SU-DHL-6 (cell line): ENCODE measurements around the gene TAF15.

ENCODE experiments used
- EZH2phosphoT487 ChIP-seq: fragments of 200-600 bp; sonication (generic), shearing (Covaris generic); conservative IDR thresholded peaks from 2 replicates; pipeline ENCODE4 v1.6.1; 2018; ENCODE audit warnings: mild to moderate bottlenecking, antibody characterized with exemption, low read length, moderate library complexity, mixed read lengths
- TF ChIP-seq, protein P1 (sequence below): fragments of 200-600 bp; sonication (generic); IDR thresholded peaks from one replicate; pipeline ENCODE4 v1.5.1; 2017; ENCODE audit warnings: antibody characterized with exemption, mild to moderate bottlenecking, low read length, moderate library complexity; ENCODE audit not compliant: insufficient read depth, poor library complexity, severe bottlenecking

DNA sequence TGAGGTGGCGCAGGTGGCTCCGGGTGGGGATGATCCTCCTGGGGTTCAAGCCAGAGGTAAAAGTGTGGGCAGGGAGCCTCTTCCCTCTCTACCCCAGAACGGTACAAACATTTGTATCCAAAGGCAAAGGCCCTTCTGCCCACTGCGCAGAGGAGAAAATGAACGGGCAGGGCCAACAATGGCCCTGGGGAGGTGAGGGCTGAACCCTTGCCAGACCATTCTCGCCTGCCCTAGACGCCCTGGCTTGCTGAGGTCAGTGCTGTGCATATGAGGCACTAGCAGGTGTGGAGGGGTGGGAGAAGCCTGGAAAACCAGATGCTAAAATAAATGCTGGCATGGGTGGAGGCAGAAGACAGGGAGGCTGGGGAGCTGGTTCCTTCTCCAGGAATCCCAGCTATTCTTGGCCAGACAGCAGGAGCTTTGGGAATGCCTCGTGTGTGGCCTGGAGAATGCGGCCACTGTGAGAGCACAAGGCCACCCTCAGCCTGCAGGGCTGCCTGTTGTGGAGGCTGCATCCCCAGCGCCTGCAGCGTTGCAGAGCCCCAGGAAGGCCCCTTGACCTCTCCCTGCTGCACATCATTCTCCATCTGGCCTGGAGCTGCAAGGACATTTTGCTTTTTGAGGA is 44.1 kb upstream of the TAF15 start:
- TF ChIP-seq, protein P1, sequence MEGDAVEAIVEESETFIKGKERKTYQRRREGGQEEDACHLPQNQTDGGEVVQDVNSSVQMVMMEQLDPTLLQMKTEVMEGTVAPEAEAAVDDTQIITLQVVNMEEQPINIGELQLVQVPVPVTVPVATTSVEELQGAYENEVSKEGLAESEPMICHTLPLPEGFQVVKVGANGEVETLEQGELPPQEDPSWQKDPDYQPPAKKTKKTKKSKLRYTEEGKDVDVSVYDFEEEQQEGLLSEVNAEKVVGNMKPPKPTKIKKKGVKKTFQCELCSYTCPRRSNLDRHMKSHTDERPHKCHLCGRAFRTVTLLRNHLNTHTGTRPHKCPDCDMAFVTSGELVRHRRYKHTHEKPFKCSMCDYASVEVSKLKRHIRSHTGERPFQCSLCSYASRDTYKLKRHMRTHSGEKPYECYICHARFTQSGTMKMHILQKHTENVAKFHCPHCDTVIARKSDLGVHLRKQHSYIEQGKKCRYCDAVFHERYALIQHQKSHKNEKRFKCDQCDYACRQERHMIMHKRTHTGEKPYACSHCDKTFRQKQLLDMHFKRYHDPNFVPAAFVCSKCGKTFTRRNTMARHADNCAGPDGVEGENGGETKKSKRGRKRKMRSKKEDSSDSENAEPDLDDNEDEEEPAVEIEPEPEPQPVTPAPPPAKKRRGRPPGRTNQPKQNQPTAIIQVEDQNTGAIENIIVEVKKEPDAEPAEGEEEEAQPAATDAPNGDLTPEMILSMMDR = no peak
- TF ChIP-seq EZH2phosphoT487 = no peak
